ENCODE measurements around the gene XPNPEP1.

The XPNPEP1 gene

DNA sequence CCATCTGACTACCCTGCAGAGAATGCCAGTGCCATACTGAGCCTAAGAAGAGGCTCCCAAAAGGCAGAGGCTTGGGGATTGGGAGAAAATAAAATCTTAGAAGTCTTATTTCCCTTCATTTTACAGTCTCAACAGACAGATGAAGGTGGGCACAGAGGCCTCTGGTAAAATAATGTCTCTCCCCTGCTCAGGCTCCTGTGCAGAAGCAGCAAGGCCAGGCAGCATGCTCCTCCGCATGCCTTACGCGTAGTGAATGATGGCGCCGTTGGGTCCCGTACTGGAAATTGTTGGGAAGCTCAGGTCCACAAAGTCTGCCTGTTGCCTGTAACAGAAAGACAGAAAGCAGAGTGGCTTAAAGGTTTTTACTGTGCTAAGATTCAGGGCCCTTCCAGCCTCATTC is 45.8 kb downstream of the XPNPEP1 start:
- H3K4me1 ChIP-seq (ENCODE audit: low read length): no peaks in the 10 kb centered on the region
- no peak for TF ChIP-seq EZH2phosphoT487 (IDR thresholded peaks at IDR 0.05; ENCODE audit: low read depth)
- TF ChIP-seq, protein P1, sequence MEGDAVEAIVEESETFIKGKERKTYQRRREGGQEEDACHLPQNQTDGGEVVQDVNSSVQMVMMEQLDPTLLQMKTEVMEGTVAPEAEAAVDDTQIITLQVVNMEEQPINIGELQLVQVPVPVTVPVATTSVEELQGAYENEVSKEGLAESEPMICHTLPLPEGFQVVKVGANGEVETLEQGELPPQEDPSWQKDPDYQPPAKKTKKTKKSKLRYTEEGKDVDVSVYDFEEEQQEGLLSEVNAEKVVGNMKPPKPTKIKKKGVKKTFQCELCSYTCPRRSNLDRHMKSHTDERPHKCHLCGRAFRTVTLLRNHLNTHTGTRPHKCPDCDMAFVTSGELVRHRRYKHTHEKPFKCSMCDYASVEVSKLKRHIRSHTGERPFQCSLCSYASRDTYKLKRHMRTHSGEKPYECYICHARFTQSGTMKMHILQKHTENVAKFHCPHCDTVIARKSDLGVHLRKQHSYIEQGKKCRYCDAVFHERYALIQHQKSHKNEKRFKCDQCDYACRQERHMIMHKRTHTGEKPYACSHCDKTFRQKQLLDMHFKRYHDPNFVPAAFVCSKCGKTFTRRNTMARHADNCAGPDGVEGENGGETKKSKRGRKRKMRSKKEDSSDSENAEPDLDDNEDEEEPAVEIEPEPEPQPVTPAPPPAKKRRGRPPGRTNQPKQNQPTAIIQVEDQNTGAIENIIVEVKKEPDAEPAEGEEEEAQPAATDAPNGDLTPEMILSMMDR (IDR thresholded peaks at IDR 0.05; ENCODE audit: low read depth, low read length): no peak
- H4K20me1 ChIP-seq (ENCODE audit: insufficient read depth, low read length): no peaks in the 10 kb centered on the region
- no peak overlapping the region for H3K27ac ChIP-seq (ENCODE audit: low read length)
- no peaks in the 10 kb centered on the region for H3K27me3 ChIP-seq (ENCODE audit: low read depth, low read length)
- no peaks in the 10 kb centered on the region for H3K79me2 ChIP-seq (ENCODE audit: low read length)
- no peaks in the 10 kb centered on the region for H3K9me3 ChIP-seq (ENCODE audit: insufficient read depth, low read length)
- H3K4me3 ChIP-seq (ENCODE audit: low read length): no peak overlapping the region
- H3K9ac ChIP-seq (ENCODE audit: low read length): no peak overlapping the region
- H3K4me2 ChIP-seq (ENCODE audit: low read length): no peak overlapping the region
- H2AFZ ChIP-seq (ENCODE audit: low read depth, low read length): no peak overlapping the region
- peaks cover 21% of the 10 kb centered on the region for H3K36me3 ChIP-seq (replicated peaks; ENCODE audit: low read depth, low read length)

DNA sequence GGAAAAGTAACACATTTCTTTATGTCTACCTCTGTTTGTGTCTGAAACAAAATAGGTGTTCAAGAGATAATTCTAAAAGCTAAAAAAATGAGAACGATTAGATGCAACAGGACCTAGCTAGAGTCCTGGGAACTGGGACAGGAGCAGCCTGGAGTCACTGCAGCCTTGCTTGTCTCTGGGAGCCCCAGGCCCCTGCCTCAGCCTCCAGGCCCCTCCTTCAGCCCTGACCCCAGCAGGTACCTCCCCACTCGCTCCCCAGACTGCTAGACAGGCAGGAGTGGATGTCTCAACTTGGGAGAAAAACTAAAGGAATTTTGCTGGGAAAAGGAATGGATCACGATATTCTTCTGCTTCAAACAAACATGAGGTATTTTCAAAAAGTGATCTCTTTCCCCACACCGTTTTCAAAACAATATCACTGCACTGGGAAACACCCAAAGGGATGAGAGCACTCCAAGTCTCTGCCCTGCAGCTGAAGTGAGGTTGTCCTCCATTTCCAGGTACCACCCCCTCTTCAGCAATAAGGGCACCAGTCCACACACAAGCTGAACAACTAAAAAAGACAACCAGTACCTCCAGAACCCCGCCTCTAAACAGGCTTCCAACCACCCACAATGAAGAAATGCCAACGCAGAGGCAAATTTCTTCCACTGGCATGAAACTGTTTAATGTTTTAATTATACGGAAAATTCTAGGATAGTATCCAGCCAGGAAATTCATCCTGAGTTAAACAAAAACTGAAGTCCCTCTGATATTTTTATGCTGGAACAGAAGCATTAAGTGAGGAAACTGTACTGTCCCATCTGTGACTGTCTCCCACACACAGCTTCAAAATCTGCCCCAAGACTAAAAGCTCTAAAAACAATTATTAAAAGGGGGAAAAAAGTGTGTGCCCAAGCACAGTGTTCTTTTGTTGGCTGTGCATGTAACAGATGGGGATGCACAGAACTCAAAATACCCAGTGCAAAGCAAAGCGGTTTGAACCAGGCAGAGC is 47.2 kb downstream of the XPNPEP1 start:
- Histone ChIP-seq H3K9me3 (ENCODE audit: insufficient read depth, low read length) (no peaks in the 10 kb centered on the region), H3K4me2 (ENCODE audit: low read length) (no peak overlapping the region), H3K27me3 (ENCODE audit: low read depth, low read length) (no peaks in the 10 kb centered on the region), H3K27ac (ENCODE audit: low read length) (no peak overlapping the region), H2AFZ (ENCODE audit: low read depth, low read length) (no peak overlapping the region), H3K9ac (ENCODE audit: low read length) (no peak overlapping the region), H3K4me3 (ENCODE audit: low read length) (no peak overlapping the region), H3K79me2 (ENCODE audit: low read length) (no peaks in the 10 kb centered on the region), H4K20me1 (ENCODE audit: insufficient read depth, low read length) (no peaks in the 10 kb centered on the region), H3K36me3 (replicated peaks; ENCODE audit: low read depth, low read length) (peaks cover 15% of the 10 kb centered on the region), H3K4me1 (ENCODE audit: low read length) (no peaks in the 10 kb centered on the region)
- TF ChIP-seq, protein P1 (IDR thresholded peaks at IDR 0.05; ENCODE audit: low read depth, low read length): no peak
- TF ChIP-seq EZH2phosphoT487 (IDR thresholded peaks at IDR 0.05; ENCODE audit: low read depth): no peak

DNA sequence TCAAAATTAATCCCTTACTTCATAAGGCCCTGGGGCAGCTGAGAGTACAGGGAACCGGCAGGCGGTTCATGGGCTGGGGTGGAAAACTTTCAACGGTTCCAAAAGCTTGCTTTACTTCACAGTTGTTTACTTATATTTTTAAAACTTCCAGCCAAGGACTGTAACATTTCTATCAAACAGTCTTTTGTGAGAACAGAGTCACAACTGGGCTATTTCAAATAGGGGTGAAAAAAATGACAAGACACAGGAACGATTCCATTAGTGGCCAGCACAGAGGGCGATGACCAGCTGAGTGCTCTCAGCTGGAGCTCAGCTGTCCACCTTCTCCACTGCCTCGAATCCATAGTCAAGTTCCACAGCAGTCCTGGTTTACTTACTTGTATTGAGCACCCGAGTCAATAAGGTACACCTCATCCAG is 48.2 kb downstream of the XPNPEP1 start:
- Histone ChIP-seq H3K9me3 (ENCODE audit: insufficient read depth, low read length) (no peaks in the 10 kb centered on the region), H3K36me3 (replicated peaks; ENCODE audit: low read depth, low read length) (peaks cover 13% of the 10 kb centered on the region), H3K79me2 (ENCODE audit: low read length) (no peaks in the 10 kb centered on the region), H3K27me3 (ENCODE audit: low read depth, low read length) (no peaks in the 10 kb centered on the region), H2AFZ (ENCODE audit: low read depth, low read length) (no peak overlapping the region), H4K20me1 (ENCODE audit: insufficient read depth, low read length) (no peaks in the 10 kb centered on the region), H3K27ac (ENCODE audit: low read length) (no peak overlapping the region), H3K9ac (ENCODE audit: low read length) (no peak overlapping the region), H3K4me3 (ENCODE audit: low read length) (no peak overlapping the region), H3K4me2 (ENCODE audit: low read length) (no peak overlapping the region), H3K4me1 (ENCODE audit: low read length) (no peaks in the 10 kb centered on the region)
- TF ChIP-seq, protein P1 (IDR thresholded peaks at IDR 0.05; ENCODE audit: low read depth, low read length): no peak
- TF ChIP-seq EZH2phosphoT487 (IDR thresholded peaks at IDR 0.05; ENCODE audit: low read depth): no peak

DNA sequence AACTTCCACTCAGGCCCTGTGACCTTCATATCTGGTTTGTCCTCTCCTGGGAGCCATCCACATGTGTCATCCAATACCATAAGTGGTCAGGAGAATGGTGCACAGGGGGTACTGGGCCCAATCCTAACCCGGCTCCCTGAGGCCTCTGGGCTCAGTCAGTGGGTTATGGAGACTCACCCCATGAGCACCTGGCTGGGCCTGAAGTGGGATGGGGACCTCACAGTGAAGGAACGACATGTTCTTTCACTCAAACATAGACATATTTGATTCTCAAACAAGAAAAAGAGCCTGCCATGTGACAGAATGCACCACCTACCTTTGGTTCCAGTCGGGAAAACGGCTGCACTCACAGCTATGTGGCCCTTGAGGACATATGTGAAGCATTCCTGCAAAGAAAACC is 51.8 kb downstream of the XPNPEP1 start:
- no peak for TF ChIP-seq EZH2phosphoT487 (IDR thresholded peaks at IDR 0.05; ENCODE audit: low read depth)
- TF ChIP-seq, protein P1 (IDR thresholded peaks at IDR 0.05; ENCODE audit: low read depth, low read length): no peak

More for the DNA sequence above, 51.8 kb downstream of the XPNPEP1 start:
- Histone ChIP-seq H4K20me1 (ENCODE audit: insufficient read depth, low read length) (no peaks in the 10 kb centered on the region), H3K36me3 (replicated peaks; ENCODE audit: low read depth, low read length) (peaks cover 10% of the 10 kb centered on the region), H2AFZ (ENCODE audit: low read depth, low read length) (no peak overlapping the region), H3K27ac (ENCODE audit: low read length) (no peak overlapping the region), H3K79me2 (ENCODE audit: low read length) (no peaks in the 10 kb centered on the region), H3K4me2 (ENCODE audit: low read length) (no peak overlapping the region), H3K9ac (ENCODE audit: low read length) (no peak overlapping the region), H3K9me3 (ENCODE audit: insufficient read depth, low read length) (no peaks in the 10 kb centered on the region), H3K4me1 (ENCODE audit: low read length) (no peaks in the 10 kb centered on the region), H3K4me3 (ENCODE audit: low read length) (no peak overlapping the region), H3K27me3 (ENCODE audit: low read depth, low read length) (no peaks in the 10 kb centered on the region)
